ENCODE data around the gene HEXIM2.
"Not testable (repeated sequence)": the region's sequence is repeated elsewhere in the genome, so short reads cannot be mapped to it uniquely, and the experiment has no call there.

HEXIM2 gene, protein sequence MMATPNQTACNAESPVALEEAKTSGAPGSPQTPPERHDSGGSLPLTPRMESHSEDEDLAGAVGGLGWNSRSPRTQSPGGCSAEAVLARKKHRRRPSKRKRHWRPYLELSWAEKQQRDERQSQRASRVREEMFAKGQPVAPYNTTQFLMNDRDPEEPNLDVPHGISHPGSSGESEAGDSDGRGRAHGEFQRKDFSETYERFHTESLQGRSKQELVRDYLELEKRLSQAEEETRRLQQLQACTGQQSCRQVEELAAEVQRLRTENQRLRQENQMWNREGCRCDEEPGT

DNA sequence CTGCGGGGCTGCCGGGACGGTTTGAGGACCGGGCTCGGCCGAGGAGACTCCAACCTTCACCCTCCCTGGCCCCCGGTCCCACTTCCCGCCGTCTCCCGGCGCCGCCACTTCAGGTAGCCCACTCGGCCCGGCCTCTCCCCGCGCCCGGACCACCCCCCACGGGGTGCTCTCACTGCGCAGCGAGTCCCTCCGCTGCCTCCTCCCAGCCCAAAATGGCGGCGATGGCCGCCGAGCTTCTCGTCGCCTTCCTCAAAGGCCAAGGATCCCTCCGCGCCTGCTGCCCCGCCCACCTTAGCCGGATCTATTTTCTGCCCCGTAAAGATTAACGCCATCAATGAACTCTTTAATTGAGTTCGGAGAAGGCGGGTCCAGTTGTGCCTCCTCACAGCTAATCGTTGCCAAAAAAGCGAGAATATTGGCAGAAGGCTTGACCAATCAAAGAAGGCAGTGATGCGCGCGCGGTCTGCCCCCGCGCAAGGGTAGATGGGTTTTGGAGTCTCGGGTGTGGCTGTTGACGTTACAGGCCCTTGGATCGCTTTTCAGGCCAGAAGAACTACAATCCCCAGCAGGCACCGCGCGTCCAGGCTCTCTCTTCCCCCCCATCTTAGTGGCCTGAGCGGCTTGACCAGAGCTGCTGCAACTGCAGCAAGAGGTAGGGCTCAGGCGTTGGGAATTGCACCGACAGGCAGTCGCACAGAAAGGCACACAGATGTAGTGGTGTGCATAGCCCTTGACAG, at the start of gene HEXIM2:
Gene HEXIM2 (plus strand): TSS at position 588 of the 737 bp plus-strand sequence. CDS start 919 bp downstream, outside the sequence.
- peak; percentile 99 for DNase-seq

DNA sequence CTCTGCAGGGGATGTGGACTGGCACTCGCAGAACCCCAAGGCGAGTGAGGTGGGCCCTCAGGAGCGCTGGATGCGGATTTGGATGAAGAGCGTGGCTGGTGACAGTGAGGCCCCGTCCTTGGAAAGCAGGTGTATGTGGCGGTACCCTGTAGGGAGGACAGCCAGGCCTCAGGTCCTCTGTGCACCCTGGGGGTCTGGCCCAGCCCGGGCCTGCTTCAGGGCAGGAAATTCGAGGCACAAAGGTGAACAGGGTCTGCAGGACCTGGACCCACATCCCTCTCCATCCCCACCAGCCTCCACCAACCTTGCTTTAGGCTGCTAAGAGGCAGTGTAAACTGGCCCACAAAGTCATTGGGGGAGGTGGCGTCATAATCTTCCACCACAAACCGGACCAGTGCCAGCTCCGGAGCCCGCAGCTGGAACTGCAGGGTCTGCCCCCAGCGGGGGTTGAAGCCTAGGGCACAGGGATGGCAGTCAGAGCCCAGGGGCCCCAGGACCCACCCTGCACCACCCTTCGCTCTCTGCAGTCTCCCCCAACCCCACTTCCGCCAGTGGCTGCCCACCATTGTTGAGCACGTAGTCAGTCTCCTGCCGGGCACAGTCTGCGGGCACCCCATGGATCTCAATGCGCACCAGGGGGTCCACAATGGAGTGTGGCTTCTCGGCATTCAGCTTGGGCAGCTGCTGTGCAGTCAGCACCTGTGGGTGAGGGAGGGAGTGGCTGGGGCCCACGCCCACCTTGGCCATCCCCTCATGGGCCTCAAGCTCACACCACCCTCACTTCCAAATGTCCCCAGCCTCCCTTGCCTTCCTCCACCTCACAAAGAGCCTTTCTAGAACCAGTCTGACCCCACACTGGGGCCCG, 48.9 kb upstream of the HEXIM2 start:
- DNase-seq = no peak

DNA sequence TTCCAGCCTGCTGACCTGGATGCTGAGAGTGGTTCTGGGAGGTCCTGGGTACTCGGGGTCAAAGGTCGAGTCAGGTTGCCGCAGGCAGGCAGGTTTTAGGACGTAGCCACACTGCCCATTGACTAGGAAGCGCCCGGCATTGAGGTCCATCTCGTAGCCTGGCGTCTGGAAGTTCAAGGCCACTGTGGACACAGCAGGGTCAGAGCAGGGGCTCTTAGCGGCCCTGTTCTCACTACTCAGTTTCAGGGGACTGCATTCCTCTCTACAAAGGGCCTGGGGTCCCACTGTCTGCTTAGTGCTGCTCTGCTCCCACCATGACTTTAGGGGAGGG, 48.3 kb upstream of the HEXIM2 start:
- no peak for DNase-seq

DNA sequence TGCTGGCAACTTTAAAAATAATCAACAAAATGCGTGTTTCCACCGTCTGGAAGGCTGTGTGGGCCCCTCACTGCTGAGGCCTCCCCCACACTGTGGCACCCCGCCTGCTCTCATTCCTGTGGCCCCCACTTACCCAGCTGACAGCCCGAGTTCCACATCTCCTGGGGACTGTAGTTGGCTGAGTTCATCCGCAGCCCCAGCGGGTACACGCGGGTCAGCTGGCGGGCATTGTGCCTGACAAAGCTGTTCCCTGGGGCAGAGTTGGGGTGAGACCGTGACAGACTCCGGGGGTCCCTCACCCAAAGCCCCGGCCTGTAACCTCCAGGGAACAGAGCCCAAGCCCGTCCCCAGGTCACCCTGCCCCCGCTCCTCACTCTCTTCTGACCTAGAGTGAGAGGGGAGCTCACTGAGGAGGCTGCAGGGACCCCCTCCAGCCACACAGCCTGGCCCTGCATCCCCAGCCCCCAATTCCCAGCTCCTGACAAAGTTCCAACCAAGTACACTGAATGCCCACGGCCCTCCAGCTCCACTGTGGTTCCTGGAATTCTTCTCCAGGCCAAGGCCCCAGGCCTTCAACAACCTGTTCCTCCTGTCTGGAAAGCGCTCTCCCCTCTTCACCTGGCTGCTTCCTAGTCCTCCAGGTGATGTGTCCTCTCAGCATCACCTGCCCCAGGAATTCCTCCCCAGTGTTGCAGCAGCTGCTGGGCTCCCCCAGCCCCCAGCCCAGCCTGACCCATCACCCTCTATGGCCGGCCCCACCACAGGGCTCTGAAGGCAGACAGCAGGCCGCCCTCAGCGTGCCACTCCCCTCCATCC, 47.4 kb upstream of the HEXIM2 start:
- DNase-seq = no peak

DNA sequence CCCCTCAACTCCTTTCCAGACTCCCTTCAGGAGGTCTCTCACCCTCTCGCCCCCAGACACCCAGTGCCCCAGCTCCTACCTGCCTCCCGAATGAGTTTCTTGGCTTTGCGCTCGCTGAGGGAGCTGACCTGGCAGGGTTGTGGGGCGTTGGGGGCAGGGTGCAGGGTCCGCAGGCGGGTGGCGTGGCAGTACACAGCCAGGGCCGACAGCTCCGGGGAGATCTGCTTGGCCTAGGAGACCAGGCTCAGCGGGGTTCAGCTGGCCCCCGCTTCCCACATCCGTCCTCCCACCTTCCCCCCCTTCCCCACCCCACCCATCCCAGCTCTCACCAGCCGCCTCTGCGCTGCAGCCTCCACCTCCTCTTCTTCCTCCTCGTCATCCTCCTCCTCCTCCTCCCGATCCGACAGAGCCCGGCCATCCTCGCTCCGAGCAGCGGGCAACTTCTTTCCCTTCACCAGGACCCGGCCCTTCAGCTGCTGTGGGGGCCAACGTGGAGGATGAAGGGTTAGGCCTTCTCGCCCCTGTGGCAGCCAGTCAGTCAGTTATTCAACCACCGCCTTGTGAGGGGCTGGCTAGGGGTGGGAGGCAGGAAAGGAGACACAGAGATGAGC, 46.6 kb upstream of the HEXIM2 start:
- DNase-seq = no peak

DNA sequence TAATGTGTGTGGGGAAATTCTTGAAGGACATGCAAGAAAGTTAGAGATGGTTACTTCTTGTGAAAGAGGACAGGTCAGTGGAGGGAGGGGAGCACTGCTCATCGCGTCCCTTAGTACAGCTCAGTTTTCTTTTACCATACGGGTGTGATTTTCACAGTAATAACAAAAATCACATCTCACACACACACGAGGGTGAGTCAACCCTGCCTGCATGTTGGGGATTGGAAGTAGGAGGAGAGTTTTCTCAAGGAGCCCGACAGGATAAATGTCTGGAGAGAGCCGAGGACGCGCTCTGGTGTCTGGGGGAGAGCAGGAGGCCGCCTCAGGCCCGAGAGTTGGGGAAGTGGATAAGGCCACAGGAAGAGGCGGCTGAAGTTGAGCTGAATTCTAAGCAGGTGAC, 45.8 kb upstream of the HEXIM2 start:
- no peak for DNase-seq

DNA sequence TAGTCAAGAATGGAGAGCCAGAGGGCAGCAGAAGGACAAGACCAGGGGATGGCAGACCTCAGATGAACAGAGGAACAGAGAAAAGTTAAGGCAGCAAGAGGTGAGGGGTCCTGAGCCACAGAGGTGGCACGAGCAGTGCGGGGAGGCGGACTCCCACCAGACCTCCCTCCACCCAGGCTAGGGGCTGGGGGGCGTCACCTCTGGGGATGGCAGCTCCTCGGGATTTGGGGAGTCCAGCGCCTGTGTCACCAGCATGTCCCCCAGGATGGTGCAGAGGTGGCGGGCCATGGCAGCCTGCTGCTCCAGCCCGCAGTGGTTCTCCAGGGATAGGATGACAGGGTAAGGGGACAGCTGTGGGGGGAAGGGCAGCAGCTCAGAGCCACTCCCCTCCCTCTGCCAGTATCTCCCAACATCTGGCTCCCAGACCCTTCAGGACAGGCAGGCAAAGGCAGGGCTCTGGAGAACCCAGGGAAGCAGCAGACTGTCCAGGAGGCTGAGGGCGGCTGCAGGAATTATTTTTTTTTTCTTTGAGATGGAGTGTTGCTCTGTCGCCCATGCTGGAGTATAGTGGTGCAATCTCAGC, 45.1 kb upstream of the HEXIM2 start:
- no peak for DNase-seq

DNA sequence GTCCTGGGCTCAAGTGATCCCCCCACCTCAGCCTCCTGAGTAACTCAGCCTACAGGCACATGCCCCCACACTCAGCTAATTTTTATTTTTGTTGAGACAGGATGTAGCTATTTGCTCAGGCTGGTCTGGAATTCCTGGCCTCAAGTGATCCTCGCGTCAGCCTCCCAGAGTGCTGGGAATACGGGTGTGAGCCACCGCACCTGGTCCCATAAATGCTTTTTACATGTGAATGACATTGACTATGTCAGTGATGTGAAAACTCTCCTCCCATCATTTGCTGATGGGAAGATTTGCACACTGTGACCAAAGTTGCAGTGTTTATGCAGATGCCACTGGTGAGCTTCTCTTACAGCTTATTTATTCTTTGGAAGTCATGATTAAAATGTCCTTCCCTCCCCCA, 44.3 kb upstream of the HEXIM2 start:
- no peak for DNase-seq

DNA sequence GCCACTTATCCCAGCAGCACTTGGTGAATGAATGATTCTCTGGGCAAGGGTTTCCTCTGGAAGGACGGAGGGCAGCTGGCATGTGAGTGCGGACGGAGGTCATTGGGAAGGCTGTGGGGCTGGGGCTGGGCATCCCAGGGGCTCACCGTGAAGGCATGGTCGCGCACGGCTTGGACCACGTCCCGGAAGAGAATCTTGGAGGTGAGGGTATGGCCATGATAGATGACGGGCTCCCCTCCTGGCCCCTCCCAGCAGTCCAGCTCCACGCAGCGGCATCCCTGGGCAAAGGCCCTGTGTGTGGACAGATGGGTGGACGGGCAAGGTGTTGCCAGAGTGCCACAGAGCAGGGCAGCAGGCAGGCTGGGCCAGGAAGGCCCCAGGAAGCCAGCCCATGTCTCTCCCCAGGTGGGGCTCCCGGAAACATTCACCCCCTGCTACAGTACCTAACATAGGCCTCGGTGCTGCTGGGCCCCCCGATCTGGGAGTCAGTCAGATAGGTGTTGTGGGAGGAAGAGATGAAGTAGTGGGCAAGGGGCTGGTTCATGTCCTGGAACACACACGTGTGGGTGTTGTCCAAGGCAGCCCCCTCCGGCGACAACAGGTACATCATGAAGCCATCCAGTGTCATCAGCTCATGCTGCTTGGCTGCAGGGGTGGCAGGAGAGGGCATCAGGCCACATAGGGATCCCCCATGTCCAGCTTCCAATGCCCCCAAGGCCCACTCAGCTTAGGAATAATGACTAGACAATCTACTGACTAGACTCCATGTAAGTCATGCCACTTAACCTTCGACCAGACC, 43.6 kb upstream of the HEXIM2 start:
- no peak for DNase-seq

DNA sequence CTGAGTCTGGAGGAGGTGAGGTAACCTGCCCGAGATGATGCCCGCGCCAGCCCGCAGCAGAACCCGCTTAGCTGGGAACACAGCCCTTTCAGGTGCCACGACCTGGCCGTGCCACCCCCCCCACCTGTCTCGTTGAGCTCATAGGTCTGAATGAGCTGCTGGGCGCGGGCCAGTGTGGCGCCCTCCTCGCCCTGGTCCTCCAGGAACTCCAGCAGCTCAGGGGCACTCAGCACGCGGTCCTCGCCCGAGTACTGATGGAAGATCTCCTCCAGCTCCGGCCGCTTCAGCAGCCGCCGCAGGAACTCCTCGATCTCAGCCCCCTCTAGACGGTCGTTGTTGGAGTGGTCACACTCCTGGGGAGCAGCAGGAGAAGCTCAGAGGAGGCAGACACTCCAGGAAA, 43.0 kb upstream of the HEXIM2 start:
- no peak for DNase-seq

DNA sequence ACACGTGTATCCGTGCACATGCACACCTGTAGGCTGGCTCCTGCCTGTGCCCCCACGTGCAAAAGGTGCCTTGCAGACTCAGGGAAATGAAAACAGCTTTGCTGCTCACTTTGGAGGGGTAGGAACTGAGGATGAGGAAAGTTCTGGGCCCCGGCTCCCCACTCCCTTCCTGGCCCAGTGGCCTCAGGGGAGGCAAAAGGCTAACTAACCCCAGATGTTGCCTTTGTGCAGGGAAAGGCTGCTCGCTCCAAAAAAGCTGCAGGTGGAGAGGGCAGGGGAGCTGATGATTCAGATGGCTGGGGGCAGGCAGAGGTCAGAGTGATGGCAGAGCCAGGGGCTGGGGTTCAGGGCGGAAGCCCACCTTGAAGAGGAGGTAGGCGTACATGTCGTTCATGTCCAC, 41.7 kb upstream of the HEXIM2 start:
- no peak for DNase-seq

DNA sequence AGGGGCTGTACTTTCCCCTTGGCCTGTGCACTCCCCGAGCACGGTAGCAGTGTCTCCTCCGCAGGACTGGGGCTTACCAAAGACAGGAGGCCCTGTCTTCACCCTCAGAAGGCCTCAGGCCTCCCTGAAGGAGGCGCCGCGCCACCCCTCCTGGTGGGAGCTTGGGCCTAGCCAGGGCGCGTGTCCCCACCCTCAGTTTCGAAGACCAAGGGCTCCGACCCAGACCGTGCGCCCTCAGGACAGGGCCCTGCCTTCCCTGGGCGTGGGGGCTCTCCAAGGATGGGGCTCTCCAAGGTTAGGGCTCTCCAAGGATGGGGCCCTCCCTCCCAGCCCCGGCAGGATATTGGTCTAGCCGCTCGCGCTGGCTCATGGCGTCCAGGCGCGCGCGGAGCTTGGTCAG, 41.1 kb upstream of the HEXIM2 start:
- no peak for DNase-seq

DNA sequence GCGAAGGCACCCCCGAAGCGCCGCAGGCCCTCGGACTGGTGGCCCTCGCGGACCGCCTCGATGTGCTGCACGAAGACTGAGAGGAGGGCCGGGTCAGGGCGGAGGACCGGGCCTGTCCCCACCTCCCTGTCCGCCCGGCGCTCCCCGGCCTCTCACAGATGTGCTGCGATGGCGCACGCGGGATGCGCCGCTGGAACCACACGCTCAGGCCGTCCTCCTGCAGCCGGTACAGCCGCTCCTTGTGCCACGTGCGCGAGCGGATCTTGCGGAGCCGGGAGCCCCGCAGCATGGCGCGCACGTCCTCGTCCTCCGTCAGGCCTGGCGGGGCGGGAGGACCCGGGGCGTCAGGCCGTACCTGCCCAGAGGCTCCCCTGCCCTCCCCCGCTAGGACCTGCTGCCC, 40.6 kb upstream of the HEXIM2 start:
- DNase-seq = no peak

DNA sequence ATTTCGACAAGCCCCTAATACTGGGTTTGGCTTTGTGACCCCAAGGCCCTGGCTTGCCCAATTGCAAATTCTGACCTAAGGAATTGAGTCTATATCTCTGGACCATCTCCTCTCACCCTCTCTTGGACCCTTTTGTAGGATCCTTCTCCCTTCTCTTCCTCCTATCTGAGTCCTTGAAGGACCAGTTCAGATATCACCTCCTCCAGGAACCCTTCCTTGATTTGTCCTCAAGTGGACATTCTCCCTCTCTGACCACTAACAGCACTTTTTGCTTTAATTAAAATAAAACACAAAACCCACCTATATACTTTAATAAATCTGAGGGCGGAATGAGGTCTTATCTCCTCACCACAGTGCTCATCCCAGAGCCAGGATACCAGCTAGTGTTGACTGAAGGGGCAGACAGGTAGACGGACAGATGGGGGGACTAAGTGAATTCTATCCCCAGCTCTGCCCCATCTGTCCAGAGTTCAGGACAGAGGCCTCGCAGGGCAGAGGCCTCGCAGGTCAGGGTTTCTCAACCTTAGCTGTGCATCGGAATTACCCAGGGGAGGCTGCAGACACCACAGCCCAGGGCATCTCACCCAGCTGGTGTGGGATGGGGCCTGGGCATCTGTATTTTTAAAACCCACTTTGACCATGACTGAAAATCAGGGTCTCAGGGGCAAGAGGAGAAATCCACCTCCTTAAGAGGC, 38.5 kb upstream of the HEXIM2 start:
- no peak for DNase-seq

DNA sequence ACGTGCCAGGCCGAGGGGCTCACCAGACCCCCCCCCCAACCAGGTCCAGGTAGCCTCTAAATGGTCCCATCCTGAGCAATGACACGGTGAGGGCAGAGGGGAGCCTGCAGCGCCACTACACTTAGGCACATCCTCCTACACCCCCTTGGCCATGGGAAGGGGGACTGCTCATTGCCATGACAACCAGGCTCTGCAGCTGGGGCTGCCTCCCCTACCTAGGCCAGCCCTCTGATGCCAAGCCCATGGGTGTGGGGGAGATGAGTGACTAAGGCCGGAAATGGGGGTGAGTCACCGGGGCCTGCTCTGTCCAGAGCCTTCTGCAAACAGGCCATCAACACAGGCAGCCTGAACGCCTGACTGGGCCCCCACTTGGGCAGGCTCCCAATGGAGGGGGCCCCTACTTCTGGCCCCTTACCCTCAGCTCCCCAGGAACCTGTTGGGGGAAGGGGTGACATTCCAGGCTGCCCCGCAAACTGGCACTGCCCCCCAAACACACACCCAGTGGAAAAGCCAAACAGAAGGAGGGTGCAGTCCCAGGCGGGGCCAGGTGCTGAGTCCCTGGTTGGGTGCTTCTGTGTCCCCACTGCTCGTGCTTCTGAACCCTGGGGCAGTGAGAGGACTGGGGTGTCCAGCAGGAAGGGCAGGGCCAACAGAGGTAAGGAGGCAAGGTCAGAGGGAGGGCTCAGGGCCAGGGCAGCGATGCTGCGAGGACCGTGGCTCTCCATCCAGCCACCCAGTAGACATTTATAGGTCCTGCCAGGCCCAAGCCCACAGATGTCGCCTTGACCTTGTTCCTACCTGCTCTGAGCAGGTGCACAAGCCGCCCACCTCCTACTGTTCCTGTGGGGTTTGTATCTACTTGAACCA, 37.5 kb upstream of the HEXIM2 start:
- DNase-seq = peak; percentile 78

DNA sequence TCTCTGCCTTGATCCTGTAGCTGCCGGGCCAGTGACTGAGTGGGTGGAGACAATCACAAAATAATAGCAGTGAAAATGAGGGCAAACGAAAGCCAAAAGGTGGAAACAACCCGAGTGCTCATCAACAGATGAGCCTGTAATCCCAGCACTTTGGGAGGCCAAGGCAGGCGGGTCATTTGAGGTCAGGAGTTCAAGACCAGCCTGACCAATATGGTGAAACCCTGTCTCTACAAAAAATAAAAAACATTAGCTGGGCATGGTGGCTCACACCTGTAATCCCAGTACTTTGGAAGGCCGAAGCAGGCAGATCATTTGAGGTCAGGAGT, 36.9 kb upstream of the HEXIM2 start:
- DNase-seq = not testable (repeated sequence)

DNA sequence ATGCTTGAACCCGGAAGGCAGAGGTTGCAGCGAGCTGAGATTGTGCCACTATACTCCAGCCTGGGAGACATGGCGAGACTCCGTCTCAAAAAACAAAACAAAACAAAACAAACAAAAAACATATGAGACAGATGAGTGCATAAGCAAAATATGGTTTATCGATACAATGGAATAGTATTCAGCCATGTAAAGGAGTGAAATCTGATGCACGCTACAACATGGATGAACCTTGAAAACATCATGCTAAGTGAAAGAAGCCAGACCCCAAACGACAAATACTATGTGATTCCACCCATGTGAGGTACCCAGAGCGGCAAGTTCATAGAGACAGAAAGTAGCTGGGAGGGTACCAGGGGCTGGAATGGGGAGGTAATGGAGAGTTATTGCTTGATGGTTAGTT, 36.2 kb upstream of the HEXIM2 start:
- no peak for DNase-seq

DNA sequence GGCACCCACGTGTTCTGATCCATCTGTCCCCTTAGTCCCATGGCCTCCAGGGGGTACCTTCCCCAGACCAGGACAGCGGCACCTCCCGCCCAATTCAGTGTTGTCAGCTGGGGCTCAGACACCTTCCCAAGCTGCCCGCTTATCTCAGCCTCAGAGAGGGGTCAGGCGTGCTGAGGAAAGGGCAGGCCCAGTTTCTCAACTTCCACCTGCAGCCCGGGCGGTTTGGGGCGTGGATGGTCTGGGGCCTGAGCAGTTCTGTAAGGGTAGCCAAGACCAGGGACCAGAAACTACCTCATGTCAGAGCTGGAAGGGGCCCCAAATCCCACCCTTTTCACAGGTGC, 34.5 kb upstream of the HEXIM2 start:
- DNase-seq = no peak

DNA sequence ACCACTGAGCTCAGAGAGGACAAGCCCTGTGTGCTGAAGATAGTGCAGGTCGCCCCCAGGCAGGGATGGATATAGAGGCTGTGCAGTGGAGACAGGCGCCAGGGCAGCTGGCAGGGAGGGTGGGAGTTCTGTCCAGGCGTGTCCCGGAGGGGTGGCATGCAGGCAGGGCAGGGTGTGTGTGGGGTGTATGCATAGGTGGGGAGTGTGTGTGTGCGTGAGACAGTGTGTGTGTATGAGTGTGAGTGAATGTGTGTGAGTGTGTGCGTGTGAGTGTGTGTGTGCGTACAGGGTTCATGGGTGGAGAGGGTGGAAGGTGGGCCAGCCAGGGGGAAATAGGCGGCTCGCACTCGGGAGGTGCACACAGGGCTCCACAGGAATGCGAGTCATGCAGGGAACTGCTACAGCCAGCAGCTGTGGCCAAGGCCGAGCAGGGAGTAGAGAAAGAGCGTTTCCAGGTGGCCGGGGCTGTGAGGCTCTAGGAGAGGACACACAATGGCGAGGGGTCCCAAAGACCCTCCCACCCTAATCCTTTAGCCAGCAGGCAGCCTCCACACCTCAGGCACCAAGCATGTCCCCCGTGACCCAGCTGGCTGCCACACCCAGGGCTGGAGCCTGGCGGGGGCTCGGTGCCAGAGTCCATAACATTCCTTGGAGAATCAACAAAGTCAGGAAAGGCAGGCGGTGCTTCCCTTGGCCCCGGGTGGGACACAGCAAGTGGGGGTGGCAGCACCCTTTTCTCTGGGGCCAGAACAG, 34.0 kb upstream of the HEXIM2 start:
- DNase-seq = peak; percentile 25

Data from GDM1 (cell line).